ENCODE measurements around the gene SOX18.

Gene SOX18

GRCh38 chr20:64049878-64050260 lies 430 bp upstream of the SOX18 start:
- peaks cover 24 to 76% (median 62%) of the 10 kb centered on the region in 10 experiments for H3K4me1 ChIP-seq
- no peak overlapping the region for H3K27ac ChIP-seq
- peak overlapping the region in 8 of 11 experiments; percentile 35 to 71 (median 50); a peak in 14 of 22 replicates for H3K9ac ChIP-seq

GRCh38 chr20:64048402-64049044 lies 916 bp downstream of the SOX18 start:
- H3K9ac ChIP-seq: peak overlapping the region in 1 of 11 experiments; percentile 48; a peak in 1 of 22 replicates
- no peaks in the 10 kb centered on the region for H3K9me3 ChIP-seq (replicated peaks in 1 of 11)
- H3K27ac ChIP-seq: no peak overlapping the region
- H3K27me3 ChIP-seq: peaks cover 79 to 100% (median 98%) of the 10 kb centered on the region in 11 experiments
- peaks cover 0 to 39% (median 6%) of the 10 kb centered on the region in 11 experiments; a peak in 12 of 22 replicates for H4K20me1 ChIP-seq
- TF ChIP-seq Cebpa-rat (IDR thresholded peaks at IDR 0.05): no peak
- H3K4me3 ChIP-seq: peak overlapping the region in 6 of 10 experiments; percentile 9 to 44 (median 28); a peak in 7 of 20 replicates
- peaks cover 17 to 76% (median 54%) of the 10 kb centered on the region in 10 experiments for H3K4me1 ChIP-seq
- no peaks in the 10 kb centered on the region for H3K36me3 ChIP-seq
- H3K4me2 ChIP-seq: peak overlapping the region; percentile 9 to 56 (median 44); a peak in 17 of 22 replicates

More at GRCh38 chr20:64049878-64050260, 430 bp upstream of the SOX18 start:
- no peaks in the 10 kb centered on the region for H3K9me3 ChIP-seq (replicated peaks in 1 of 11)
- no peak for TF ChIP-seq Cebpa-rat (IDR thresholded peaks at IDR 0.05)
- peaks cover 73 to 99% (median 94%) of the 10 kb centered on the region in 11 experiments for H3K27me3 ChIP-seq
- H3K4me2 ChIP-seq: peak overlapping the region; percentile 76 to 98 (median 86)
- H3K4me3 ChIP-seq: peak overlapping the region in 9 of 10 experiments; percentile 54 to 69 (median 59); a peak in 17 of 20 replicates
- peaks cover 0 to 39% (median 6%) of the 10 kb centered on the region in 11 experiments; a peak in 11 of 22 replicates for H4K20me1 ChIP-seq
- H3K36me3 ChIP-seq: no peaks in the 10 kb centered on the region

- H3K9ac ChIP-seq: no peak overlapping the region
- peaks cover 17 to 76% (median 54%) of the 10 kb centered on the region in 10 experiments for H3K4me1 ChIP-seq
- peaks cover 0 to 39% (median 6%) of the 10 kb centered on the region in 11 experiments; a peak in 12 of 22 replicates for H4K20me1 ChIP-seq
- peak overlapping the region; percentile 9 to 56 (median 44); a peak in 13 of 22 replicates for H3K4me2 ChIP-seq
- peak overlapping the region in 2 of 10 experiments; percentile 37 to 44; a peak in 3 of 20 replicates for H3K4me3 ChIP-seq
- H3K9me3 ChIP-seq (replicated peaks in 1 of 11): no peaks in the 10 kb centered on the region
- no peak for TF ChIP-seq Cebpa-rat (IDR thresholded peaks at IDR 0.05)
- H3K27ac ChIP-seq: no peak overlapping the region
- H3K36me3 ChIP-seq: no peaks in the 10 kb centered on the region
- H3K27me3 ChIP-seq: peaks cover 83 to 100% (median 98%) of the 10 kb centered on the region in 11 experiments
Measured at GRCh38 chr20:64047968-64048401, 1.5 kb downstream of the SOX18 start.

DNA sequence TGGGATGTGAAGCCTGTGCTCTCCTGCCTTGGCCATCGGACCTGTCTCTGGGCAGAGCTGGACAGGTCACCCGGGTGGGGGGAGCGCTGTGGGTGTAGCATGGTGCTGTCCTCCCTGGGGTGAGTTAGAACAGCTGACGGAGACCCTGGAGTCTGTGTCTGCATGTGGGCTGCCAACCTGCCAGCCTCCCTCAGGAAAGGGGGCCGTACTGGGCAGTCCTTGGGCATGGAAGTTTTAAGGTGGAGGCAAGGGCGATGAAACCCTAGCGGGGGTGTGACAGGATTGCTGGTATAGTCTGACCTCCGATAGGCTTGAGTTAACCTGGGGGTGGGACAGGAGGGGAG lies 2.4 kb downstream of the SOX18 start:
- H4K20me1 ChIP-seq: peaks cover 0 to 39% (median 6%) of the 10 kb centered on the region in 11 experiments; a peak in 12 of 22 replicates
- H3K4me2 ChIP-seq: no peak overlapping the region
- no peak overlapping the region for H3K9ac ChIP-seq
- H3K27ac ChIP-seq: no peak overlapping the region
- H3K27me3 ChIP-seq: peaks cover 78 to 97% (median 95%) of the 10 kb centered on the region in 11 experiments
- H3K36me3 ChIP-seq: no peaks in the 10 kb centered on the region
- no peak for TF ChIP-seq Cebpa-rat (IDR thresholded peaks at IDR 0.05)
- no peak overlapping the region for H3K4me3 ChIP-seq
- peaks cover 22 to 73% (median 52%) of the 10 kb centered on the region in 10 experiments for H3K4me1 ChIP-seq
- no peaks in the 10 kb centered on the region for H3K9me3 ChIP-seq (replicated peaks in 1 of 11)

GRCh38 chr20:64045346-64046011 lies 4.0 kb downstream of the SOX18 start:
- Histone ChIP-seq H3K9ac (no peak overlapping the region), H3K36me3 (no peaks in the 10 kb centered on the region), H4K20me1 (peaks cover 0 to 34% (median 6%) of the 10 kb centered on the region in 11 experiments; a peak in 12 of 22 replicates), H3K9me3 (replicated peaks in 1 of 11) (no peaks in the 10 kb centered on the region), H3K4me2 (peak overlapping the region in 9 of 11 experiments; percentile 10 to 72 (median 55); a peak in 13 of 22 replicates), H3K4me3 (no peak overlapping the region), H3K27me3 (peaks cover 78 to 97% (median 95%) of the 10 kb centered on the region in 11 experiments), H3K27ac (no peak overlapping the region), H3K4me1 (peaks cover 33 to 73% (median 53%) of the 10 kb centered on the region in 10 experiments)
- no peak for TF ChIP-seq Cebpa-rat (IDR thresholded peaks at IDR 0.05)

DNA sequence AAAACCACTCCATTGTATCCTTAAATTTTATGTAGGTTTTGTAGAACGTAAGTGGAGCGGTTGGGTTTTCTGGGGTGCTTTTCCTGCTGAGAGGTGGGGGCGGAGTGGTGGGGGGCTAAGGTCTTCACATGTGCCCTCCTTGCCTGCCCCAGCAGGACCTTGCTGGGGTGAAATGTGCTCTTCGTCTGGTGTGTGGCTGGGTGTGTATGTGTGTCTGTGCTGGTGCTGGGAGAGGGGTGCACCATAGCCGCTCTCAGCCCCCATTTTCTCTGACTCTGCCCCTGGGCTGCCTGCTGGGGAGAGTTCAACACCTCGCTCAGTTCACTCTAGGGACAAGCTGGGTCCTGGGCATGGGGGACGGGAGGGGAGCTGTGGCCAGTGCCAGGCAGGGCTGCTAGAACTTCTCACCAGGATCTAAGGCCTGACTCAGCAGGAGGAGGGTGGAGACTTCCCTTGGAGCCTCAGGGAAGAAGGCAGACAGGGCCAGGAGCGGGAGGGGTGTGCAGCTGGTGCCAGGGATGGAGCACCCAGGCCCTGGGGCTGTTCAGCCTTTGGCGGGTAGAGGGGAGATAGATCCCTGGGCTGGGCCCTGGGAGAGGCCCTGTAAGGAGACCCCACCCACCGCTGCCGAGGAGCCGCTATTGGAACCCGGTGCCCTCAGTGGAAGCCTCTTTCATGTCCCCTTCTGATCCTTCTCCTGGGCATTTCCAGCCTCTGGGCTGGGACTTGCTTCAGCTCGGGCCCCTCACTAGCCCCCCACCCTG lies 4.8 kb downstream of the SOX18 start:
- Histone ChIP-seq H3K27ac (no peak overlapping the region), H3K4me1 (peaks cover 33 to 73% (median 53%) of the 10 kb centered on the region in 10 experiments), H4K20me1 (peaks cover 0 to 27% (median 6%) of the 10 kb centered on the region in 11 experiments; a peak in 12 of 22 replicates), H3K36me3 (no peaks in the 10 kb centered on the region), H3K27me3 (peaks cover 78 to 97% (median 95%) of the 10 kb centered on the region in 11 experiments), H3K4me2 (peak overlapping the region in 10 of 11 experiments; percentile 7 to 72 (median 40); a peak in 14 of 22 replicates), H3K9ac (no peak overlapping the region; a peak in 1 of 22 replicates), H3K9me3 (replicated peaks in 1 of 11) (no peaks in the 10 kb centered on the region), H3K4me3 (no peak overlapping the region)
- no peak for TF ChIP-seq Cebpa-rat (IDR thresholded peaks at IDR 0.05)

- Histone ChIP-seq H3K4me1 (peaks cover 42 to 81% (median 60%) of the 10 kb centered on the region in 10 experiments), H3K9me3 (replicated peaks in 1 of 11) (no peaks in the 10 kb centered on the region), H4K20me1 (peaks cover 0 to 27% (median 6%) of the 10 kb centered on the region in 11 experiments; a peak in 12 of 22 replicates), H3K27me3 (peaks cover 73 to 94% (median 92%) of the 10 kb centered on the region in 11 experiments), H3K27ac (no peak overlapping the region), H3K36me3 (no peaks in the 10 kb centered on the region), H3K4me3 (no peak overlapping the region), H3K4me2 (0 out of 22 replicates have a peak overlapping the region, but pooled peaks of 2 of the 11 experiments have one; percentile 51 to 52), H3K9ac (no peak overlapping the region)
- no peak for TF ChIP-seq Cebpa-rat (IDR thresholded peaks at IDR 0.05)
Measured at GRCh38 chr20:64043768-64044167, 5.7 kb downstream of the SOX18 start.

GRCh38 chr20:64042054-64042781 lies 7.2 kb downstream of the SOX18 start:
- Histone ChIP-seq H3K27ac (peak overlapping the region; percentile 69 to 81 (median 76); a peak in 21 of 22 replicates), H3K36me3 (no peaks in the 10 kb centered on the region), H3K27me3 (peaks cover 72 to 94% (median 91%) of the 10 kb centered on the region in 11 experiments), H4K20me1 (peaks cover 0 to 25% (median 3%) of the 10 kb centered on the region in 11 experiments; a peak in 16 of 22 replicates), H3K4me3 (peak overlapping the region; percentile 44 to 73 (median 57)), H3K9ac (peak overlapping the region; percentile 60 to 85 (median 73)), H3K4me2 (peak overlapping the region; percentile 95 to 100 (median 99)), H3K4me1 (peaks cover 52 to 85% (median 66%) of the 10 kb centered on the region in 10 experiments), H3K9me3 (replicated peaks in 1 of 11) (no peaks in the 10 kb centered on the region)
- no peak for TF ChIP-seq Cebpa-rat (IDR thresholded peaks at IDR 0.05)

All from BLaER1 treated with 17β-estradiol and CSF1 and Interleukin-3, amounts not matched to agents 10 nM and 100 nM (cell line).